OCI-LY1 (cell line): ENCODE measurements around the gene KCNK2.

Experiments used
- EZH2 ChIP-seq: fragments of 200-600 bp; sonication (generic), shearing (Covaris generic); IDR thresholded peaks from 2 replicates; pipeline ENCODE4 v1.8.0; 2017; ENCODE audit warnings: borderline replicate concordance, mixed run types, mild to moderate bottlenecking, antibody characterized with exemption, low read length, moderate library complexity, mixed read lengths
- TF ChIP-seq, protein P1 (sequence below): fragments of 200-600 bp; sonication (generic), shearing (Covaris generic); IDR thresholded peaks from 2 replicates; pipeline ENCODE4 v1.5.1; 2017; ENCODE audit warnings: mild to moderate bottlenecking, antibody characterized with exemption, low read length, moderate library complexity, mixed read lengths

- TF ChIP-seq, protein P1, sequence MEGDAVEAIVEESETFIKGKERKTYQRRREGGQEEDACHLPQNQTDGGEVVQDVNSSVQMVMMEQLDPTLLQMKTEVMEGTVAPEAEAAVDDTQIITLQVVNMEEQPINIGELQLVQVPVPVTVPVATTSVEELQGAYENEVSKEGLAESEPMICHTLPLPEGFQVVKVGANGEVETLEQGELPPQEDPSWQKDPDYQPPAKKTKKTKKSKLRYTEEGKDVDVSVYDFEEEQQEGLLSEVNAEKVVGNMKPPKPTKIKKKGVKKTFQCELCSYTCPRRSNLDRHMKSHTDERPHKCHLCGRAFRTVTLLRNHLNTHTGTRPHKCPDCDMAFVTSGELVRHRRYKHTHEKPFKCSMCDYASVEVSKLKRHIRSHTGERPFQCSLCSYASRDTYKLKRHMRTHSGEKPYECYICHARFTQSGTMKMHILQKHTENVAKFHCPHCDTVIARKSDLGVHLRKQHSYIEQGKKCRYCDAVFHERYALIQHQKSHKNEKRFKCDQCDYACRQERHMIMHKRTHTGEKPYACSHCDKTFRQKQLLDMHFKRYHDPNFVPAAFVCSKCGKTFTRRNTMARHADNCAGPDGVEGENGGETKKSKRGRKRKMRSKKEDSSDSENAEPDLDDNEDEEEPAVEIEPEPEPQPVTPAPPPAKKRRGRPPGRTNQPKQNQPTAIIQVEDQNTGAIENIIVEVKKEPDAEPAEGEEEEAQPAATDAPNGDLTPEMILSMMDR = no peak
- TF ChIP-seq EZH2 = no peak
Observed at GRCh38 chr1:215188302-215188950, 105.9 kb downstream of the KCNK2 start.
